GM21360 (cell line): ENCODE measurements around the gene LY6G6F.

Source experiments
- ATAC-seq: cut with Tn5 transposase; IDR thresholded peaks from one replicate; pipeline ENCODE4 v1.9.1; 2021; ENCODE audit warnings: mild to moderate bottlenecking, moderate library complexity; ENCODE audit not compliant: unreplicated experiment

The LY6G6F gene

GRCh38 chr6:31737315-31737990 lies 30.8 kb downstream of the LY6G6F start:
- ATAC-seq = no peak

- ATAC-seq = no peak
These were observed 31.6 kb downstream of the LY6G6F start for GRCh38 chr6:31737991-31738979.

DNA sequence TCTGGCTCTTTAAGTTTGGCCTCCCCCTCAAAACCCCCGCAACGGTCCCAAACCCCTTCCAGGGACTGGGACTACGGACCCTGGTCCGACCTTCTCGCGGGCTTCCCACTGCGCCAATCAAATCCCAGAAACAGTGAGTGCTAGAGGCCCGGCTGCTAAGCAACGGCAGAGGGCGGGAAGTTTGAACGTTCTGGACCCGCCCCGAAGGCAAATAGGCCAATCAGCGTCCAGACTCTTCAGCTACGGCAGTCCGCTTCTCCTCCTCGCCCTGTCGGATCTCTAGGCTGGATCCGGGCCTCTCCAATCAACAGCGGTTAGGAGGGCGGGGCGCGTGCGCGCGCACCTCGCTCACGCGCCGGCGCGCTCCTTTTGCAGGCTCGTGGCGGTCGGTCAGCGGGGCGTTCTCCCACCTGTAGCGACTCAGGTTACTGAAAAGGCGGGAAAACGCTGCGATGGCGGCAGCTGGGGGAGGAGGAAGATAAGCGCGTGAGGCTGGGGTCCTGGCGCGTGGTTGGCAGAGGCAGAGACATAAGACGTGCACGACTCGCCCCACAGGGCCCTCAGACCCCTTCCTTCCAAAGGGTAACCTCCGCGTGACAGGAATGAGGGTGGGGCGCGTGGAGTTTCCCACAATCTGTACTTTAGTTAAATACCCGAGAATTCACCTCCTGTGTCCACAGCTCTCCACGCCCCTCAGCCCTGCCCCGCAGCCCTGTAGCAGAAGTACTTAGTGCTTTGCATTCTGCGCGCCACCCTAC lies 33.2 kb downstream of the LY6G6F start, which contains the start of gene MSH5:
Gene MSH5 (plus strand): TSS at position 367 of the 758 bp plus-strand sequence. CDS start 462 bp downstream, outside the sequence.
- ATAC-seq = peak; percentile 62

- ATAC-seq = no peak
These were observed 33.9 kb downstream of the LY6G6F start for GRCh38 chr6:31740397-31741223.

- ATAC-seq = no peak
These were observed 35.1 kb downstream of the LY6G6F start for GRCh38 chr6:31741815-31742214.

GRCh38 chr6:31742894-31743293 lies 36.2 kb downstream of the LY6G6F start:
- ATAC-seq = no peak

DNA sequence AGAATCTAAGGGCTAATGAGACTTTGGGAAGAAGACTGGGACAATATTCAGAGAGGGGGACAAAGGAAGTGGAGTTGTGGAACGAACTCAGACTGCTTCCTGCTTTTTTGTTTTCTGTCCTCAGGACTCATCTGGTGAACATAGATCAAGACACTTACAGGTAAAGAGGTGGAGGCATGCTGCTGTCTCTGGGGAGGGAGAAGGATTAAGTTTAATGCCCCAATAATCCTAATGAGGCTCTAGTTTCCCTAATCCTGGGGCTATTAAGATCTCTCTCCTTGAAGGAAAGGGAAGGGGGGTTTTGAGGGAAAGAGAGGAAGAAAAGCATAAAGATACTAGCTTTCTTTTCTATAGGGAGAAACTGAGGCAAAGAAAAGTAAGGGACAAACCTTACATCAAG lies 37.8 kb downstream of the LY6G6F start:
- ATAC-seq = no peak

DNA sequence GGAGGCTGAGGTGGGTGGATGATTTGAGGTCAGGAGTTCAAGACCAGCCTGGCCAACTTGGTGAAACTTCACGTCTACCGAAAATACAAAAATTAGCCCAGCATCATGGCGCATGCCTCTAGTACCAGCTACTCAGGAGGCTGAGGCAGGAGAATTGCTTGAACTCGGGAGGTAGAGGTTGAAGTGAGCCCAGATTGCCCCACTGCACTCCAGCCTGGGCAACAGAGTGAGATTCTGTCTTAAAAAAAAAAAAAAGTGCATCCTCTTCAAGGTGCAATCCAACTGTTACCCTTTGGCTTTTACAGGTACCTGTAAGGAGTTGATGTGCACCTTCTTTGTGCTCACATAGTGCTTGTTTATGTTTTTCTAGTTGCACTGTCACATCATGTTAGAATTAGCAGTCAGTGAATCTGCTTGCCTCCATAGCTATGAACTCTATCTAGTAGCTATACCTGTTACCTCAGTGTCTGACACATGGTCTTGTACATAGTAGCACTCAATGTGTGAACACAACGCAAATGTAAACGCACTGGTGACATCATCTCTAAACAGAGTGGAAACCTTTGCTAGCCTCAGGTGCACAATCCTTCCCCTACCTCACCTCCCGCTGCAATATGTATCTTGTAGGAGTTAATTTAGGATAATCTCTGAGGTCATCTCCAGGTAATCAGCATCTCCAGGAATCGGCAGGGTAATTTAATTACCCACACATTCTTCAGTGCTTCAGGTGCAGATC lies 42.8 kb downstream of the LY6G6F start:
- ATAC-seq = no peak

- ATAC-seq = no peak
These were observed 43.9 kb downstream of the LY6G6F start for GRCh38 chr6:31750411-31751022.

DNA sequence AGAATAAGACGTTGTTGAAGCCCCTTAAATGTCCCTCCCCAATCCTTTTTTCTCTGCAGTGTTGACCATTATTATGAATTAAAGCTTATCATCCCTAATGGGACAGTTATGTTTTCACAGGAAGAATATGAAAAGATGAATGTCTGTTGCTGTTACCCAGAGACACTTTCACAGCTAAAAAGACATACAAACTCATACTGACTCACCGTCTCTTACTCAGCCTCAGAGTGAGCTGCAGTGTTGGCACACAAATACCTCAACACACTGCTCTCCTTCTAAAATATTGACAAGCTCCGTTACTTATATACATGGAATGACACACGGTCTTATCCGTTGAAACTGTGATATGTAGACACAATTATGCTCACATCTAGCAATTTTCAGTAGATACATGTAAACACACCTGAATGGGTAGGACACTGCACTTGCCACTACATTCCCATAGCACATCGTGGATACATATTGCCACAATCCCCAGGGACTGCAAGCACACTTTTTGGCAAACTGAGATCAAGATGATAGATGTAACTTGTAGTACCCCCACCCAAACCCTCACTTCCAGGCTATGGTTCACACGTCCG lies 46.2 kb downstream of the LY6G6F start:
- no peak for ATAC-seq

- no peak for ATAC-seq
These were observed 51.6 kb downstream of the LY6G6F start for GRCh38 chr6:31758281-31758680.
